ENCODE measurements around the gene RPUSD1.
A peak's percentile ranks its signal among the peaks of the same experiment; 100 is the strongest.

RPUSD1 gene

DNA sequence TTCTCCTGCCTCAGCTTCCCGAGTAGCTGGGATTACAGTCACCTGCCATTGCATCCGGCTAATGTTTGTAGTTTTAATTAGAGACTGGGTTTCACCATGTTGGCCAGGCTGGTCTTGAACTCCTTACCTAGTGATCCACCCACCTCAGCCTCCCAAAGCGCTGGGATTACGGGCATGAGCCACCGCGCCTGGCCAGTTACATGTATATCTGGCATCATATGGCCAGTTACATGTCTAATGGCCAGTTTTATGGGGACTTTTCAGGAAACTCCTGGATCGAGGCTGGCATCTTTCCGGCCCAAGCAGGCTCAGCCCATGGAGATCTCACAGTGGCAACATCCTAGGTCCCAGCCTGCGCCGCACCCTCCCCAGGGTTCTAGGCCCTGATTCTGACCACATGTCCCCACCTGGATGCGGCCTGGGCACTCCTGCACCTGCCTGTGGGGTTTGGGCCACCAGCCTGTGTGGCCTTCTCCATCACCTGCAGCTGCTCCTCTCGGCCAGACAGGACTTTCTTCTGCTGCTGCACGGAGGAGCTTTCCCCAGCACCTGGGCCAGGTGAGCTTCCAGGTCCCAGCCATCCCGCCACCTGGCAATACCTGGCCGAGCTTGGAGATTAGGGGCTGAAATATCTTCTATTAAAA, 46.1 kb downstream of the RPUSD1 start:
- Histone ChIP-seq H3K4me1 (ENCODE audit: insufficient read depth, low read length, severe bottlenecking) (peaks cover 35% of the 10 kb centered on the region), H3K27me3 (ENCODE audit: insufficient read depth, low read length) (no peaks in the 10 kb centered on the region), H3F3A (ENCODE audit: insufficient read depth, low read length) (no peaks in the 10 kb centered on the region), H3K79me2 (ENCODE audit: insufficient read depth, low read length) (no peaks in the 10 kb centered on the region), H4K20me1 (ENCODE audit: insufficient read depth, low read length) (no peaks in the 10 kb centered on the region), H3K27ac (ENCODE audit: low read depth, low read length, poor library complexity, severe bottlenecking) (no peak overlapping the region), H3K4me3 (ENCODE audit: low read depth, low read length, poor library complexity, severe bottlenecking) (no peak overlapping the region), H2AFZ (ENCODE audit: low read length) (no peak overlapping the region), H3K9me2 (ENCODE audit: low read depth, low read length) (no peaks in the 10 kb centered on the region), H3K9me3 (ENCODE audit: low read length) (no peaks in the 10 kb centered on the region), H3K36me3 (ENCODE audit: insufficient read depth, low read length) (peaks cover under 1% of the 10 kb centered on the region), H3K4me2 (ENCODE audit: low read length) (no peak overlapping the region), H3K9ac (ENCODE audit: low read length) (no peak overlapping the region)
- TF ChIP-seq CTCF (IDR thresholded peaks at IDR 0.05; ENCODE audit: low read length) (no peak), EZH2 (IDR thresholded peaks at IDR 0.05; ENCODE audit: borderline replicate concordance, low read length) (no peak)

DNA sequence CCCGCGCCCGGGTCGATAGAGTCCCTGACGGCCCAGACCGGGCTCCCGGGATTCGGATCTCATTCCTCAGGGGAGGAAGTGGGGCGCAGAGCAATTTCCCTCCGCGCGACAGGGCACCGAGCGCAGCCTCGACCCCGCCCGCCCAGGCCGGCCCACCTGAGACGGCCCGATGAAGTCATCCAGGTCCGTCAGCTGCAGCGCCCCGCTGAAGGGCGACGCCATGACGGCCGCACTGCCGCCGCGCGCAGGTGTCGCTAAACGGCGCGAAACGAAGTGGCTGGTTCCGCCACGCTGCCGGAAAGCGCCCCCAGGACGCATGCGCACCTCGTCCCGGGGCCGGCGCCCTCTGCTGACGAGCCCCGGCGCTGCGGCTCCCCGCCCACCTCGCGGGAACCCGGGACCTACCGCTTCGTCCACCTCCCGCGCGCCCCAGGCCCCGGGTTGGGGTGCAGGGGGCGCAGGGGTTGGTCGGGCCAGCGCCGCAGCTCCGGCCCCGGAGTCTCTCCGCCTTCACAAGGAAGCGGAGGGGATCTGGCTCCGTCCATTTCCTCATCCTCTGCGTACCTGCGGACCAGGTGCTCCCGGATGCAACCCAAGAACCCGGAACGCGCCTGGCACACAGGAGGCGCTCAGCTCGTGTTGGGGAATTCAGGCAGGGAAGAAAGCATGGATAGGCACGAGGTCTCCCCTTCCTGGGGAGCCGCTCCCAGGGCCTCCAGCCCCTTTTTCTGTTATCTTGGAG, 47.2 kb downstream of the RPUSD1 start, which contains the start of gene CIAO3:
Gene CIAO3, minus strand, starts transcription at position 234 of the 742 bp plus-strand sequence. Its CDS starts 12 bp downstream, at position 222.
- Histone ChIP-seq H3K9ac (ENCODE audit: low read length) (peak within 1 kb of the TSS; percentile 84), H3K79me2 (ENCODE audit: insufficient read depth, low read length) (no peaks in the 10 kb centered on the region), H3K36me3 (ENCODE audit: insufficient read depth, low read length) (peaks cover 11% of the 10 kb centered on the region), H3K4me1 (ENCODE audit: insufficient read depth, low read length, severe bottlenecking) (peaks cover 46% of the 10 kb centered on the region), H3K4me3 (ENCODE audit: low read depth, low read length, poor library complexity, severe bottlenecking) (peak within 1 kb of the TSS; percentile 84), H4K20me1 (ENCODE audit: insufficient read depth, low read length) (no peaks in the 10 kb centered on the region), H3K9me3 (ENCODE audit: low read length) (no peaks in the 10 kb centered on the region), H3K4me2 (ENCODE audit: low read length) (peak within 1 kb of the TSS; percentile 83), H2AFZ (ENCODE audit: low read length) (no peak within 1 kb of the TSS), H3K27me3 (ENCODE audit: insufficient read depth, low read length) (no peaks in the 10 kb centered on the region), H3F3A (ENCODE audit: insufficient read depth, low read length) (no peaks in the 10 kb centered on the region), H3K9me2 (ENCODE audit: low read depth, low read length) (no peaks in the 10 kb centered on the region), H3K27ac (ENCODE audit: low read depth, low read length, poor library complexity, severe bottlenecking) (peak within 1 kb of the TSS; percentile 97)
- TF ChIP-seq EZH2 (IDR thresholded peaks at IDR 0.05; ENCODE audit: borderline replicate concordance, low read length) (no peak), CTCF (IDR thresholded peaks at IDR 0.05; ENCODE audit: low read length) (peak; percentile 89)

- H3K9ac ChIP-seq (ENCODE audit: low read length): peak overlapping the region; percentile 84
- no peaks in the 10 kb centered on the region for H4K20me1 ChIP-seq (ENCODE audit: insufficient read depth, low read length)
- H3K9me2 ChIP-seq (ENCODE audit: low read depth, low read length): no peaks in the 10 kb centered on the region
- peaks cover 48% of the 10 kb centered on the region for H3K4me1 ChIP-seq (ENCODE audit: insufficient read depth, low read length, severe bottlenecking)
- no peaks in the 10 kb centered on the region for H3K79me2 ChIP-seq (ENCODE audit: insufficient read depth, low read length)
- H3F3A ChIP-seq (ENCODE audit: insufficient read depth, low read length): no peaks in the 10 kb centered on the region
- H3K27ac ChIP-seq (ENCODE audit: low read depth, low read length, poor library complexity, severe bottlenecking): peak overlapping the region; percentile 97
- no peaks in the 10 kb centered on the region for H3K9me3 ChIP-seq (ENCODE audit: low read length)
- TF ChIP-seq EZH2 (IDR thresholded peaks at IDR 0.05; ENCODE audit: borderline replicate concordance, low read length) (no peak), CTCF (IDR thresholded peaks at IDR 0.05; ENCODE audit: low read length) (no peak)
- H2AFZ ChIP-seq (ENCODE audit: low read length): no peak overlapping the region
- H3K36me3 ChIP-seq (ENCODE audit: insufficient read depth, low read length): peaks cover 16% of the 10 kb centered on the region
- H3K4me3 ChIP-seq (ENCODE audit: low read depth, low read length, poor library complexity, severe bottlenecking): peak overlapping the region; percentile 84
- peak overlapping the region; percentile 83 for H3K4me2 ChIP-seq (ENCODE audit: low read length)
- H3K27me3 ChIP-seq (ENCODE audit: insufficient read depth, low read length): no peaks in the 10 kb centered on the region
Measured at GRCh38 chr16:740459-740763, 47.8 kb downstream of the RPUSD1 start.

Measured in OCI-LY1 (cell line).